AG04450 (cell line): ENCODE results near the gene PTPRZ1. TPM values are rescaled to one million over a fixed set of nuclear protein-coding genes. Genes with fewer than 3 reads are reported as not detected.

Experiments
- CTCF ChIA-PET: fragments of 300-600, 350-600 bp; formaldehyde crosslinking; extraction: SDS; loops from one replicate; lab custom pipeline; 2022; ENCODE audit warnings: antibody characterized with exemption, inconsistent platforms; lab: Charles Lee
- POLR2A ChIA-PET: fragments of 350-600 bp; formaldehyde crosslinking; extraction: SDS; loops from one replicate; lab custom pipeline; 2021; ENCODE audit warnings: antibody characterized with exemption, inconsistent platforms; lab: Yijun Ruan, JAX
- DNase-seq: peaks from one replicate; pipeline ENCODE4 v3.0.0-alpha.2; 2011; ENCODE audit warnings: low read depth, low spot score
- H3K27ac ChIP-seq: one replicate; pipeline ENCODE4 v1.5.1; 2012; ENCODE audit warnings: low read depth, low read length, control low read depth
- H3K27me3 ChIP-seq: one replicate; pipeline ENCODE4 v1.6.0; 2012; ENCODE audit warnings: low read length; ENCODE audit not compliant: control insufficient read depth, insufficient read depth
- H3K4me3 ChIP-seq: 2 replicates; pipeline ENCODE4 v1.5.1; 2011; ENCODE audit warnings: mild to moderate bottlenecking, low read depth, low read length, control low read depth
- H3K9me3 ChIP-seq: 2 replicates; pipeline ENCODE4 v1.5.1; 2012; ENCODE audit warnings: low read length; ENCODE audit not compliant: control insufficient read depth, insufficient read depth
- polyA plus RNA-seq: library from polyadenylated mRNA; depleted of rRNA; stranded (reverse); fragments of >200 nt; gene quantifications from 2 replicates; pipeline ENCODE4 v1.2.3, GENCODE V29; 2011
- TF ChIP-seq, protein P1 (sequence below): IDR thresholded peaks from 2 replicates; pipeline ENCODE4 v1.5.1; 2011; ENCODE audit warnings: low read depth, low read length, control low read depth, inconsistent platforms

Gene PTPRZ1
- polyA plus RNA-seq, 1 experiment, result not detected

DNA sequence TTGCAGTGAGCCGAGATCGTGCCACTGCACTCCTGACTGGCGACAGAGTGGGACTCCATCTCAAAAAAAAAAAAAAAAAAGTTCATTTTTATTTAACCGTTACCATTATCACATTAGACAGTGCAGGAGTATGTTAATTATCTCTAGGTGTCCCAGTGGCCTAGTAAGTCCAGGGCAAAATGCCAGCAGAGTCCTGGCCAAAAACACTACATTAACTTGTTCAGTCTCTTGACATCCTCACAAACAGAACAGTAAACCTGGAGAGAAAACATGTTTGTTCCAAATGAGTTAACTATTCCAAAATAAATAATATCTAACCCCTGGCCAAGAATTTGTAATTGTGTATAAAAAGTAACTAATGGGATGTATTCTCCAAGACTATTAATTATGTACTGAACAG is 43.2 kb downstream of the PTPRZ1 start:
- TF ChIP-seq, protein P1, sequence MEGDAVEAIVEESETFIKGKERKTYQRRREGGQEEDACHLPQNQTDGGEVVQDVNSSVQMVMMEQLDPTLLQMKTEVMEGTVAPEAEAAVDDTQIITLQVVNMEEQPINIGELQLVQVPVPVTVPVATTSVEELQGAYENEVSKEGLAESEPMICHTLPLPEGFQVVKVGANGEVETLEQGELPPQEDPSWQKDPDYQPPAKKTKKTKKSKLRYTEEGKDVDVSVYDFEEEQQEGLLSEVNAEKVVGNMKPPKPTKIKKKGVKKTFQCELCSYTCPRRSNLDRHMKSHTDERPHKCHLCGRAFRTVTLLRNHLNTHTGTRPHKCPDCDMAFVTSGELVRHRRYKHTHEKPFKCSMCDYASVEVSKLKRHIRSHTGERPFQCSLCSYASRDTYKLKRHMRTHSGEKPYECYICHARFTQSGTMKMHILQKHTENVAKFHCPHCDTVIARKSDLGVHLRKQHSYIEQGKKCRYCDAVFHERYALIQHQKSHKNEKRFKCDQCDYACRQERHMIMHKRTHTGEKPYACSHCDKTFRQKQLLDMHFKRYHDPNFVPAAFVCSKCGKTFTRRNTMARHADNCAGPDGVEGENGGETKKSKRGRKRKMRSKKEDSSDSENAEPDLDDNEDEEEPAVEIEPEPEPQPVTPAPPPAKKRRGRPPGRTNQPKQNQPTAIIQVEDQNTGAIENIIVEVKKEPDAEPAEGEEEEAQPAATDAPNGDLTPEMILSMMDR, result no peak
- Histone ChIP-seq H3K27ac (no peak overlapping the region), H3K9me3 (no peaks in the 10 kb centered on the region), H3K4me3 (no peak overlapping the region), H3K27me3 (no peaks in the 10 kb centered on the region)
- DNase-seq, result no peak
- ChIA-PET POLR2A (no interaction called here), CTCF (no interaction called here)

DNA sequence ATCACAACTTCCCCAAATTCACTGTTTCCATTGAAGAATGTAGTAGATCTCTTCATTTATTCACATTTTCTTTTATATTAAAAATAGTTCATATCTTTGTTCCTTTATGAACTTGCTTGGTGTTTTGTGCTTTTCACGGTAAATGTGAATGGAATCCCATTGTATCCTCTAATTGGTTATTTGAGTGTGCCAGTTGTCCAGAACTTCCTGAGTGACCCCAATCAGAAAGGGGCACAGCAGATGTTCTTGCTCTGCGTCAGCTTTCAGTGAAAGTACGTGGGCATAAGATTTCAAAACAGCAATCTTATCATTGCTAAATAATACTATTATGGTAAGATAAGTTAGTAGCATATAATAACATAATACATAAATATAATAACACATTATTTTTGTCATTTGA is 47.0 kb downstream of the PTPRZ1 start:
- no peaks in the 10 kb centered on the region for H3K27me3 ChIP-seq
- ChIA-PET POLR2A (no interaction called here), CTCF (interaction anchor here (2.3 kb wide), 1 partner anchor 74 kb away, joined by 13 read pairs; no protein-coding TSS in a partner anchor)
- H3K27ac ChIP-seq, result no peak overlapping the region
- H3K9me3 ChIP-seq, result no peaks in the 10 kb centered on the region
- DNase-seq, result no peak
- H3K4me3 ChIP-seq, result no peak overlapping the region
- TF ChIP-seq, protein P1, result no peak

GRCh38 chr7:121924269-121925186 is 51.6 kb downstream of the PTPRZ1 start:
- CTCF ChIA-PET, result interaction anchor here (1.2 kb wide), 1 partner anchor 70 kb away, joined by 9 read pairs; no protein-coding TSS in a partner anchor
- POLR2A ChIA-PET, result no interaction called here
- no peak for DNase-seq
- TF ChIP-seq, protein P1, result no peak
- Histone ChIP-seq H3K4me3 (no peak overlapping the region), H3K9me3 (no peaks in the 10 kb centered on the region), H3K27ac (no peak overlapping the region), H3K27me3 (no peaks in the 10 kb centered on the region)

- TF ChIP-seq, protein P1, result no peak
- Histone ChIP-seq H3K9me3 (no peaks in the 10 kb centered on the region), H3K4me3 (no peak overlapping the region), H3K27ac (no peak overlapping the region), H3K27me3 (no peaks in the 10 kb centered on the region)
- ChIA-PET CTCF (interaction anchor here (1.2 to 2.0 kb wide), 2 partner anchors 10 to 63 kb away, joined by 4 to 12 read pairs; no protein-coding TSS in a partner anchor), POLR2A (no interaction called here)
- DNase-seq, result no peak
Measured at GRCh38 chr7:121931149-121931902, 58.4 kb downstream of the PTPRZ1 start.
